Measurements from ENCODE around the gene ZNF883. TPM values are rescaled to one million over a fixed set of nuclear protein-coding genes. Genes with fewer than 3 reads are reported as not detected.
A peak's percentile ranks its signal among the peaks of the same experiment; 100 is the strongest.

The ZNF883 gene
- total RNA-seq, 2 donors from 2014 or later: 1.5 to 5.2 TPM

DNA sequence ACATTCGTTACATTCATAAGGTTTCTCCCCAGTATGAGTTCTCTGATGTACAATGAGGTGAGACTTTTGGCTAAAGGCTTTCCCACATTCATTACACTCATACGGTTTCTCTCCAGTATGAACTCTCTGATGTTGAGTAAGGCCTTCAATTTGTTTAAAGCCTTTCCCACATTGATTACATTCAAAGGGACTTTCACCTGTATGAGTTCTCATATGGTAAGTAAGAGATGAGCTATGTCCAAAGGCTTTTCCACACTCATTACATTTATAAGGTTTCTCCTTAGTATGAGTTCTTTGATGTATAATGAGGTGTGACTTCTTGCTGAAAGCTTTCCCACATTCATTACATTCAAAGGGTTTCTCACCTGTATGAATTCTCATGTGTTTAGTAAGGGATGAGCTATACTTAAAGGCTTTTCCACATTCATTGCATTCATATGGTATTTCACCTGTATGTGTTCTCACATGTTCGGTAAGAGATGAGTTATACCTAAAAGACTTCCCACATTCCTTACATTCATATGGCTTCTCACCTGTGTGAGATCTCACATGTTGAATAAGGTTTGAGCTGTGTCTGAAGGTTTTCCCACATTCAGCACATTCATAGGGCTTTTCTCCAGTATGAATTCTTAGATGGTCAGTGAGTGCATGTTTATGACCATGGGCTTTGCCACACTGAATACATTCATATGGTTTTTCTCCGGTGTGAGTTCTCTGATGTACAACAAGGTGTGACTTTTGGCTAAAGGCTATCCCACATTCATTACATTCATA lies 31.1 kb upstream of the ZNF883 start:
- H3K27me3 ChIP-seq (replicated peaks; ENCODE audit: insufficient read depth): no peaks in the 10 kb centered on the region
- H3K4me3 ChIP-seq: no peak overlapping the region
- H3K27ac ChIP-seq: no peak overlapping the region
- TF ChIP-seq POLR2A (IDR thresholded peaks at IDR 0.05) (no peak), POLR2AphosphoS5 (IDR thresholded peaks at IDR 0.05) (no peak)
- TF ChIP-seq, protein P1, sequence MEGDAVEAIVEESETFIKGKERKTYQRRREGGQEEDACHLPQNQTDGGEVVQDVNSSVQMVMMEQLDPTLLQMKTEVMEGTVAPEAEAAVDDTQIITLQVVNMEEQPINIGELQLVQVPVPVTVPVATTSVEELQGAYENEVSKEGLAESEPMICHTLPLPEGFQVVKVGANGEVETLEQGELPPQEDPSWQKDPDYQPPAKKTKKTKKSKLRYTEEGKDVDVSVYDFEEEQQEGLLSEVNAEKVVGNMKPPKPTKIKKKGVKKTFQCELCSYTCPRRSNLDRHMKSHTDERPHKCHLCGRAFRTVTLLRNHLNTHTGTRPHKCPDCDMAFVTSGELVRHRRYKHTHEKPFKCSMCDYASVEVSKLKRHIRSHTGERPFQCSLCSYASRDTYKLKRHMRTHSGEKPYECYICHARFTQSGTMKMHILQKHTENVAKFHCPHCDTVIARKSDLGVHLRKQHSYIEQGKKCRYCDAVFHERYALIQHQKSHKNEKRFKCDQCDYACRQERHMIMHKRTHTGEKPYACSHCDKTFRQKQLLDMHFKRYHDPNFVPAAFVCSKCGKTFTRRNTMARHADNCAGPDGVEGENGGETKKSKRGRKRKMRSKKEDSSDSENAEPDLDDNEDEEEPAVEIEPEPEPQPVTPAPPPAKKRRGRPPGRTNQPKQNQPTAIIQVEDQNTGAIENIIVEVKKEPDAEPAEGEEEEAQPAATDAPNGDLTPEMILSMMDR (IDR thresholded peaks at IDR 0.05): no peak
- intact Hi-C loops (cut with DNase I): no loop called here
- H3K4me1 ChIP-seq (replicated peaks): no peaks in the 10 kb centered on the region
- peaks cover 3% of the 10 kb centered on the region for H3K9me3 ChIP-seq
- peaks cover 0 to 7% of the 10 kb centered on the region in 2 donors for H3K36me3 ChIP-seq
- 92% methylated on average over 4 of the region's 4 CpGs for WGBS
- no peak for DNase-seq (ENCODE audit: low spot score)

DNA sequence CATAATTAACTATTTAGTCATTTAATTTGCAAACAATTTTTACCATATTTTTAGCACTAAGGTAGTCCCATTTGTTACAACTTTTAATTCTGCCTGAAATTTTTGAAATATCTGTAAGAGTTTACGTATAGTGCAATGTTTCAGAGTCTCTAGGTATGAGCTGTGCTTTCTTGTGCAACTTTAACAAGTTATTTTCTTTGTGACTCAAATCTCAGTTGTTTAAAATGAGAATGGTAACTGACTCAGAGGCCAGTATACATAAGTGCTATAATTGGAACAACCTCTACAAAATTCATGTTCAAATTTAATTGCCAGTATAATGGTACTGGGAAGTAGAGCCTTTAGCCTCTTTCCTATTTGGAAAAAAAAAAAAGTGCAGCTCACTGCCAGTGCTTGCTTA lies 14.2 kb upstream of the ZNF883 start:
- no peak for DNase-seq (ENCODE audit: low spot score)
- Histone ChIP-seq H3K9me3 (no peaks in the 10 kb centered on the region), H3K36me3 (no peaks in the 10 kb centered on the region), H3K27me3 (replicated peaks; ENCODE audit: insufficient read depth) (no peaks in the 10 kb centered on the region), H3K4me3 (no peak overlapping the region), H3K27ac (no peak overlapping the region), H3K4me1 (replicated peaks) (no peaks in the 10 kb centered on the region)
- TF ChIP-seq, protein P1 (IDR thresholded peaks at IDR 0.05): no peak
- TF ChIP-seq POLR2AphosphoS5 (IDR thresholded peaks at IDR 0.05) (no peak), POLR2A (IDR thresholded peaks at IDR 0.05) (no peak)
- intact Hi-C loops (cut with DNase I): no loop called here
- WGBS: 76% methylated on average over 1 of the region's 1 CpG

DNA sequence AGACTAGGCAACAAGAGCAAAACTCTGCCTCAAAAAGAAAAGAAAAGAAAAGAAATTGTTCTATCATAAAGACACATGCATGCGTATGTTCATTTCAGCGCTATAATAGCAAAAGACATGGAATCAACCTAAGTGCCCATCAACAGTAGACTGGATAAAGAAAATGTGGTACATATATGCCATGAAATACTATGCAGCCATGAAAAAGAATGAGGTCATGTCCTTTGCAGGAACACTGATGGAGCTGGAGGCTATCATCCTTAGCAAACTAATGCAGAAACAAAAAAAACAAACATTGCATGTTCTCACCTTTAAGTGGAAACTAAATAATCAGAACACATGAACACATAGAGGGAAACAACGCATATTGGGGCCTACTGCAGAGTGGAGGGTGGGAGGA lies 6.3 kb upstream of the ZNF883 start:
- no peaks in the 10 kb centered on the region for H3K36me3 ChIP-seq
- H3K9me3 ChIP-seq: no peaks in the 10 kb centered on the region
- DNase-seq (ENCODE audit: low spot score): no peak
- H3K27ac ChIP-seq: no peak overlapping the region
- intact Hi-C loops (cut with DNase I): no loop called here
- WGBS: 97% methylated on average over 3 of the region's 3 CpGs
- TF ChIP-seq POLR2A (IDR thresholded peaks at IDR 0.05) (no peak), POLR2AphosphoS5 (IDR thresholded peaks at IDR 0.05) (no peak)
- TF ChIP-seq, protein P1 (IDR thresholded peaks at IDR 0.05): no peak
- no peaks in the 10 kb centered on the region for H3K4me1 ChIP-seq (replicated peaks)
- no peak overlapping the region for H3K4me3 ChIP-seq
- no peaks in the 10 kb centered on the region for H3K27me3 ChIP-seq (replicated peaks; ENCODE audit: insufficient read depth)

DNA sequence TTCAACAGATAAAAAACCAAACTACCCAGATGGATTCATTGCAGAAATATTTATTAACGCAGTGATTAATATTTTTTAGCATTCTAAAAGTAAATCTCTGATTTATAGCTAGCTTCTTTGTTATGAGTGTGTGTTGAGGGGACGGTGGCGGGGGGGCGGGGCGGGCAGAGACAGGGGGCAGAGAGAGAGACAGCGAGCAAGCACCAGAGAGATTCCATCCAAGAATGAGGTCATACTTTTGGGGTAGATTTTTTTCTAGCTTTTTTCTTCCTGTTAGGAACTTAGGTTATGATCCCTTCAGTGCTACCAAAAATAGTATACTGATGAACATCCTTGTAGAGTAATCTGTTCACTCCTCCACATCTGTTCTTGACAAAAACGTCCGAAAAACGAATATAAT lies 500 bp upstream of the ZNF883 start:
- WGBS: 29% methylated on average over 9 of the region's 9 CpGs
- DNase-seq (ENCODE audit: low spot score): no peak
- TF ChIP-seq, protein P1 (IDR thresholded peaks at IDR 0.05): no peak
- Histone ChIP-seq H3K4me1 (replicated peaks) (no peaks in the 10 kb centered on the region), H3K27me3 (replicated peaks; ENCODE audit: insufficient read depth) (no peaks in the 10 kb centered on the region), H3K36me3 (no peaks in the 10 kb centered on the region), H3K27ac (no peak overlapping the region), H3K4me3 (no peak overlapping the region), H3K9me3 (no peaks in the 10 kb centered on the region)
- intact Hi-C loops (cut with DNase I): no loop called here

DNA sequence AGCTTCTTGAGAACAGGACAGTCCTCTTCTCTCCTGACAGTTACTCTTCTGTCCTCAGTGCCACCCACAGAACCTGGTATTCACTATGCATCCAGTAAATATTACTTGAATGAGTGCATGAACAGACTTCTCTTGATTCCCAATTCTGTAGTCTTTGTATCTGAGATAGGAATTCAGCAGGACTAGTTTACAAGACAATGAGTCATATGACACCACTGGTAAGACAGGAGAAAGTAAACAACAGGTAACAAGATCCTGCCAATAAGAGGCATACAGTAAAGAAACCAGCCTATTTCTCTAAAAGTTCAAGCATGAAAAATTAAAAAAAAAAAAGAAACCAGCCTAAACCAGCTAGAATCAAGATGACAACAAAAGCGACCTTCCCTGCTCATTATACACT lies 6.2 kb downstream of the ZNF883 start:
- no peak overlapping the region for H3K27ac ChIP-seq
- no peaks in the 10 kb centered on the region for H3K36me3 ChIP-seq
- no peak for DNase-seq (ENCODE audit: low spot score)
- H3K4me1 ChIP-seq (replicated peaks): no peaks in the 10 kb centered on the region
- no peaks in the 10 kb centered on the region for H3K9me3 ChIP-seq
- no peak overlapping the region for H3K4me3 ChIP-seq
- H3K27me3 ChIP-seq (replicated peaks; ENCODE audit: insufficient read depth): no peaks in the 10 kb centered on the region
- intact Hi-C loops (cut with DNase I): no loop called here
- TF ChIP-seq POLR2A (IDR thresholded peaks at IDR 0.05) (no peak), POLR2AphosphoS5 (IDR thresholded peaks at IDR 0.05) (peak; percentile 13)
- 58% methylated on average over 1 of the region's 1 CpG for WGBS

All from prostate gland (tissue), 2 donors.